Activated CD4-positive, alpha-beta T cell treated with anti-CD3 and anti-CD28 coated beads, Interleukin-2, Interleukin-4, amounts not matched to agents 100 ng/mL and 50 ng/mL, durations not matched to agents 16 hours and 8 hours (primary cell): ENCODE results near the gene NT5C1B.

Source experiments
- DNase-seq: peaks from one replicate; pipeline ENCODE4 v3.0.0-alpha.2; 2020; ENCODE audit warnings: low spot score

Gene NT5C1B

DNA sequence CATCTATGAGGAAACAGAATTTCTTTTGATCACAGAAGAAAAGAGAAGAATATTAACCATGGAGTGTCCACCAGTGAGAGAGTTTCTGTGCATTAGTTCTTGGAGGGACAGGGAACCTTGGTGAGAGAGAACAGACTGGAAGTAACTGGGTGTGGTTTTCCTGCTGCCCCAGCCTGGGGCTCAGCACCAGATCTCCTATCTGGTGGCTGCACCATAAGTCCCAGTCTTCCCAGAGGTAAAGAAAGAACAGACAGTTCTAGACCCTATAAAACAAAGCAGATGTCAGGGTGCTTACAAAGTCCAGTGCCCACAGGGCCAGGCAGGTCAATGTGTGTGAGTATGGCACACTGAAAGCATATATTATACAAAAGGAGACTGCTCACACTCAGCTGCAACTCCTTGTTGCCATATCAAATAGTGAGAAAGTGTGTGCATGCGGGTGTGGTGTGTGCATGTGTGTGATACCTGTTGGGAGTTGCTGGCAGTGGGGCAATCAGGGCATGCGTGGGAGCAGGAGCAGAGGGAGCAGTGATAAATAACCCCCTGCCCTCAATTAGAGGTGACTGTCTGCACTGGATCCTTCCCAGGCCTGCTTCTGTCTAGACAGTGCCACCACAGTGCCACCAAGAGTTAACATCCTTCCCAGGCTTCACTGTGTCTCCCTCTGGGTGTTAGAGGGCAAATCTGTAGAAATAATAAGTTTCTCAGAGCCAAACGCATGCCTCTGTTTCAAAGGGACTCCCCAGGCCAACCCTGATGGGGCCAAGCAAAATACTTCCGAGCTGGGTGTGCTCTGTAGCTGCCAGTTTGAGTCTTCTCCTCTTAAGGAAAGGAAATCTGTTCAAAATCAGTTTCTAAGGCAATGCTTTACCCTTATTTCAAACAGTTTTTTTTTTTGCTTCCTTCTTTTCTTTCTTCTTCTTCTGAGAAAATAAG lies 74.6 kb downstream of the NT5C1B start:
- no peak for DNase-seq
